Liver (tissue), 9 donors: ENCODE results near the gene PDZD2. TPM values are rescaled to one million over a fixed set of nuclear protein-coding genes. Genes with fewer than 3 reads are reported as not detected.

Experiments
- DNase-seq: peaks from one replicate; pipeline ENCODE4 v3.0.0-alpha.2; 2017; ENCODE audit warnings: low spot score
- H3K27ac ChIP-seq, 2 donors: one replicate each; pipeline ENCODE4 v1.7.0; 2013; ENCODE audit warnings: inconsistent platforms in 2 of 2, low read length in 2 of 2, control low read depth in 1 of 2, low read depth in 1 of 2, mild to moderate bottlenecking in 1 of 2
- H3K27me3 ChIP-seq, 4 donors: one replicate each; pipeline versions ENCODE4 v1.6.1 to v1.7.0; 2013; ENCODE audit warnings: low read length in 3 of 4, inconsistent platforms in 1 of 4, mild to moderate bottlenecking in 1 of 4, moderate library complexity in 1 of 4; ENCODE audit not compliant: control insufficient read depth in 4 of 4, insufficient read depth in 4 of 4
- H3K36me3 ChIP-seq, 4 donors: one replicate each; pipeline versions ENCODE4 v1.6.1 to v1.7.0; 2013; ENCODE audit warnings: low read length in 3 of 4, mild to moderate bottlenecking in 3 of 4, low read depth in 1 of 4, moderate library complexity in 1 of 4; ENCODE audit not compliant: control insufficient read depth in 4 of 4, insufficient read depth in 3 of 4
- H3K4me1 ChIP-seq, 4 donors: one replicate each; pipeline versions ENCODE4 v1.6.1 to v1.7.0; 2013; ENCODE audit warnings: low read length in 3 of 4, mild to moderate bottlenecking in 3 of 4, moderate library complexity in 1 of 4; ENCODE audit not compliant: control insufficient read depth in 4 of 4, insufficient read depth in 4 of 4
- H3K4me3 ChIP-seq, 3 donors: one replicate each; pipeline versions ENCODE4 v1.6.1 to v1.7.0; 2013; ENCODE audit warnings: low read length in 3 of 3, control low read depth in 1 of 3, low read depth in 1 of 3, mild to moderate bottlenecking in 1 of 3
- H3K9ac ChIP-seq, 2 donors: one replicate each; pipeline ENCODE4 v1.7.0; 2013; ENCODE audit warnings: low read length in 2 of 2, mild to moderate bottlenecking in 2 of 2, moderate library complexity in 2 of 2, control low read depth in 1 of 2, low read depth in 1 of 2
- H3K9me3 ChIP-seq, 4 donors: one replicate each; pipeline versions ENCODE4 v1.6.1 to v1.7.0; 2013; ENCODE audit warnings: low read length in 3 of 4; ENCODE audit not compliant: control insufficient read depth in 4 of 4
- FOXA1 ChIP-seq: IDR thresholded peaks from 2 replicates; pipeline ENCODE4 v1.6.1; 2016; ENCODE audit warnings: antibody characterized with exemption
- FOXA2 ChIP-seq: IDR thresholded peaks from 2 replicates; pipeline ENCODE4 v1.6.1; 2016; ENCODE audit warnings: antibody characterized with exemption
- GABPA ChIP-seq, 2 donors: IDR thresholded peaks in 1 of 2; conservative IDR thresholded peaks in 1 of 2; 2 replicates each; pipeline ENCODE4 v1.6.1; 2016; ENCODE audit warnings: antibody characterized with exemption in 2 of 2, mild to moderate bottlenecking in 1 of 2, moderate library complexity in 1 of 2
- HNF4A ChIP-seq, 2 donors: conservative IDR thresholded peaks; 2 replicates each; pipeline ENCODE4 v1.6.1; 2016; ENCODE audit warnings: antibody characterized with exemption in 2 of 2, mild to moderate bottlenecking in 2 of 2
- JUND ChIP-seq, 2 donors: IDR thresholded peaks; 2 replicates each; pipeline ENCODE4 v1.6.1; 2016; ENCODE audit warnings: antibody characterized with exemption in 2 of 2
- NR2F2 ChIP-seq: IDR thresholded peaks from 2 replicates; pipeline ENCODE4 v1.6.1; 2016; ENCODE audit warnings: antibody characterized with exemption
- RAD21 ChIP-seq, 2 donors: IDR thresholded peaks; 2 replicates each; pipeline ENCODE4 v1.6.1; 2016; ENCODE audit warnings: antibody characterized with exemption in 2 of 2, mild to moderate bottlenecking in 2 of 2
- REST ChIP-seq: IDR thresholded peaks from 2 replicates; pipeline ENCODE4 v1.6.1; 2016; ENCODE audit warnings: antibody characterized with exemption, mild to moderate bottlenecking
- RXRA ChIP-seq, 2 donors: IDR thresholded peaks; 2 replicates each; pipeline ENCODE4 v1.6.1; 2017 to 2018; ENCODE audit warnings: antibody characterized with exemption in 2 of 2, mild to moderate bottlenecking in 1 of 2
- TAF1 ChIP-seq: conservative IDR thresholded peaks from 2 replicates; pipeline ENCODE4 v1.6.1; 2016; ENCODE audit warnings: antibody characterized with exemption, mild to moderate bottlenecking
- YY1 ChIP-seq: IDR thresholded peaks from 2 replicates; pipeline ENCODE4 v1.6.1; 2016; ENCODE audit warnings: antibody characterized with exemption, mild to moderate bottlenecking
- WGBS: extraction: QIAGEN DNeasy Blood & Tissue Kit; methylation state at CpG from one replicate; pipeline ENCODE4 v1.1.7; 2013; 5-methylcytosine and 5-hydroxymethylcytosine counted together
- polyA plus RNA-seq, 2 donors: library from polyadenylated mRNA; stranded (reverse) in 1 of 2; unstranded in 1 of 2; fragments of 200-250 nt in 1 of 2; fragments of >200 nt in 1 of 2; fragmentation: Nextera tagmentation in 1 of 2; extraction: Ambion mirVana in 1 of 2; gene quantifications; one replicate each; pipeline versions ENCODE4 v1.2.1 to v1.2.3, GENCODE V29; 2013 to 2015
- total RNA-seq, 2 donors: library from RNA; depleted of rRNA; stranded (reverse); fragments of >200 nt; gene quantifications; one replicate each; pipeline ENCODE4 v1.2.3, GENCODE V29; 2014
- TF ChIP-seq, protein P1 (sequence below): IDR thresholded peaks from 2 replicates; pipeline ENCODE4 v1.6.1; 2016; ENCODE audit warnings: antibody characterized with exemption
- TF ChIP-seq, protein P2 (sequence below): IDR thresholded peaks from 2 replicates; pipeline ENCODE4 v1.6.1; 2016; ENCODE audit warnings: antibody characterized with exemption
- TF ChIP-seq, protein P3 (sequence below): IDR thresholded peaks from 2 replicates; pipeline ENCODE4 v1.6.1; 2016; ENCODE audit warnings: antibody characterized with exemption
- donor health status: healthy.
- donor health status: healthy.
- donor health status: healthy.
- donor health status: healthy.
- donor health status: healthy.

PDZD2 gene
- total and polyA plus RNA-seq, 4 donors: 0.27 to 1.1 (median 0.54) TPM

DNA sequence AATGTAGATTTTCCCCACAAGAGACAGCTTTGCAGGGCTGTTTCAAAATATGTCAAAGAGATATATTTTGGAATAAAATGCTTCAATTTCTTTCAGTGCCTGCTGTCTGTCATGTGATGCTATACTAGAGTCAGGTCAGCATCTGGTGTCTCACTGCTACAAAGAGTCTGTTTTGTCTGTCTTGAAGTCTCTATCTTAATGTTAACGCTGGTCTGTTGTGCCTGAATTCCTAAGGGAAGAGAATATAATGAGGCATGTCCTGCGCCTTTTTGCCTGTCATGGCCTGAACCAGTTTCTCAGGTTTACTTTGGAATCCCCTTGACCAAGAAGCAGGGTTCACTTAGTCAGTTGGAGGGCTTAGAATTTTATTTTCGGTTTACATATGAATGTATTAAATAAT, 176.4 kb downstream of the PDZD2 start:
- Histone ChIP-seq H3K27me3 (no peaks in the 10 kb centered on the region), H3K27ac (no peak overlapping the region), H3K36me3 (no peaks in the 10 kb centered on the region), H3K9me3 (no peaks in the 10 kb centered on the region), H3K9ac (no peak overlapping the region), H3K4me3 (no peak overlapping the region), H3K4me1 (no peaks in the 10 kb centered on the region)
- WGBS: 81% methylated on average over 3 of the region's 3 CpGs
- TF ChIP-seq, protein P1, sequence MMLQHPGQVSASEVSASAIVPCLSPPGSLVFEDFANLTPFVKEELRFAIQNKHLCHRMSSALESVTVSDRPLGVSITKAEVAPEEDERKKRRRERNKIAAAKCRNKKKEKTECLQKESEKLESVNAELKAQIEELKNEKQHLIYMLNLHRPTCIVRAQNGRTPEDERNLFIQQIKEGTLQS: no peak
- DNase-seq: no peak

DNA sequence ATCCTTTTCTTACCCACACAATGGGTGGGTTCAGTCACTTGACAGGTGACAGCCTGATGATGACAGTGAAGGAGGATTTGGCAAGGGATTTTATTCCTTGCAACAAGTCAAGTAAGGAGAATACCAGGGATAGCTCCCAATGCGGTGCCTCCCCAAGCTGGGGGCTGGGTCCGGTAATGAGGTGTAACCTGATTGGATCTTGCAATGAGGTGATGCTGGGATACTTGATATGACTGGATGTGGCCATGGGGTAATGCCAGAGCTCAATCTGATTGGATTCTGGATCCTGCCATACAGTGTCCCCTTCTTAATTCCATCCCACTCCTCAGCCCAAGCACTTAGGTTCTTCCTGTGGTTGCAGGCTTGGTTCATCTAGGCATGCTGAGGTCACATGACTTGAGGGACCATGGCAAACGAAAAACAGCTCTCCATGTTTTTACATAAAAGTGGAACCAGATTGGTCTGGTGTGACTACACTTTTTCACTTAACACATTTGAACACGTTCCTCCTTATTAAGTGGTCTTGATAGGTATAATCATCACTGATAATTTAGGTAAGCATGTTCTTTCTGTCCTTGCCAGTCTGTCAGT, 181.1 kb downstream of the PDZD2 start:
- 73% methylated on average over 4 of the region's 4 CpGs for WGBS

DNA sequence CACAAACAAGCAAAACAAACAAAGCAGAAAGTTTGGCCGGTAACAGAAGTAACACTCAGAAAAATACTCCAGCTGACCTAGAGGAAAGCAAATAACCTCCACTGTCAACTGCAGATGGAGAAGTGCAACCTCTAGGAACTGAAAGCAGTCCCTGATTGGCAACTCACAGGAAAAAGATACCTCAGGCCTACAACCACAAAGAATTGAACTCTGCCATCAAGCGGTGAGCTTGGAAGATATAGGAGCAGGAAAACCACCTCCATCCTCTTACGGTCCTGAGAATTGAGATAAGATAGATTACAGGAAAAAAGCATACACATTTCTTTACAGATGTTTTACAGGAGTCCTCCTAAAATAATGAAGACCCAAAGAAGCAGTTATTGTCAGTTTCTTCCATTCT, 184.5 kb downstream of the PDZD2 start:
- 20% methylated on average over 3 of the region's 3 CpGs for WGBS
- no peaks in the 10 kb centered on the region for H3K4me1 ChIP-seq
- no peak for DNase-seq
- no peak overlapping the region for H3K9ac ChIP-seq
- H3K36me3 ChIP-seq: no peaks in the 10 kb centered on the region
- TF ChIP-seq REST (no peak), GABPA (IDR thresholded peaks at IDR 0.05 in 1 of 2, conservative IDR thresholded peaks at IDR 0.05 in 1 of 2) (no peak), NR2F2 (no peak), JUND (IDR thresholded peaks at IDR 0.05) (no peak), YY1 (no peak)
- TF ChIP-seq, protein P2, sequence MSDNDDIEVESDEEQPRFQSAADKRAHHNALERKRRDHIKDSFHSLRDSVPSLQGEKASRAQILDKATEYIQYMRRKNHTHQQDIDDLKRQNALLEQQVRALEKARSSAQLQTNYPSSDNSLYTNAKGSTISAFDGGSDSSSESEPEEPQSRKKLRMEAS: no peak
- TF ChIP-seq, protein P1: no peak
- H3K4me3 ChIP-seq: no peak overlapping the region
- no peaks in the 10 kb centered on the region for H3K9me3 ChIP-seq
- H3K27me3 ChIP-seq: peaks cover 0 to 3% (median 1%) of the 10 kb centered on the region in 4 donors
- no peak overlapping the region for H3K27ac ChIP-seq

More for the DNA sequence above, 181.1 kb downstream of the PDZD2 start:
- Histone ChIP-seq H3K27ac (no peak overlapping the region), H3K9ac (no peak overlapping the region), H3K36me3 (no peaks in the 10 kb centered on the region), H3K9me3 (no peaks in the 10 kb centered on the region), H3K27me3 (peaks cover 0 to 1% (median 0%) of the 10 kb centered on the region in 4 donors), H3K4me1 (no peaks in the 10 kb centered on the region), H3K4me3 (no peak overlapping the region)
- no peak for TF ChIP-seq FOXA2
- no peak for TF ChIP-seq RAD21 (IDR thresholded peaks at IDR 0.05)
- no peak for TF ChIP-seq HNF4A (conservative IDR thresholded peaks at IDR 0.05)
- TF ChIP-seq, protein P1: no peak
- TF ChIP-seq TAF1: no peak
- TF ChIP-seq RXRA (IDR thresholded peaks at IDR 0.05): no peak
- TF ChIP-seq NR2F2: no peak
- no peak for TF ChIP-seq YY1
- TF ChIP-seq, protein P3, sequence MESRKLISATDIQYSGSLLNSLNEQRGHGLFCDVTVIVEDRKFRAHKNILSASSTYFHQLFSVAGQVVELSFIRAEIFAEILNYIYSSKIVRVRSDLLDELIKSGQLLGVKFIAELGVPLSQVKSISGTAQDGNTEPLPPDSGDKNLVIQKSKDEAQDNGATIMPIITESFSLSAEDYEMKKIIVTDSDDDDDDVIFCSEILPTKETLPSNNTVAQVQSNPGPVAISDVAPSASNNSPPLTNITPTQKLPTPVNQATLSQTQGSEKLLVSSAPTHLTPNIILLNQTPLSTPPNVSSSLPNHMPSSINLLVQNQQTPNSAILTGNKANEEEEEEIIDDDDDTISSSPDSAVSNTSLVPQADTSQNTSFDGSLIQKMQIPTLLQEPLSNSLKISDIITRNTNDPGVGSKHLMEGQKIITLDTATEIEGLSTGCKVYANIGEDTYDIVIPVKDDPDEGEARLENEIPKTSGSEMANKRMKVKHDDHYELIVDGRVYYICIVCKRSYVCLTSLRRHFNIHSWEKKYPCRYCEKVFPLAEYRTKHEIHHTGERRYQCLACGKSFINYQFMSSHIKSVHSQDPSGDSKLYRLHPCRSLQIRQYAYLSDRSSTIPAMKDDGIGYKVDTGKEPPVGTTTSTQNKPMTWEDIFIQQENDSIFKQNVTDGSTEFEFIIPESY: no peak
- TF ChIP-seq JUND (IDR thresholded peaks at IDR 0.05): no peak
- no peak for TF ChIP-seq FOXA1
- DNase-seq: no peak
